Fibroblast of lung (primary cell): Measurements from ENCODE around the gene TBL3. TPM values are rescaled to one million over a fixed set of nuclear protein-coding genes. Genes with fewer than 3 reads are reported as not detected.

Experiments
- DNase-seq, 2 donors: peaks; one replicate each; pipeline versions ENCODE4 v3.0.0 to v3.0.0-alpha.2; 2010; ENCODE audit warnings: low read depth in 2 of 2
- H2AFZ ChIP-seq: 2 replicates; pipeline ENCODE4 v1.5.1; 2012; ENCODE audit warnings: low read length, control low read depth, inconsistent platforms
- H3K27ac ChIP-seq: 2 replicates; pipeline ENCODE4 v1.5.1; 2011; ENCODE audit warnings: low read length, control low read depth; ENCODE audit not compliant: insufficient read depth
- H3K27me3 ChIP-seq: 2 replicates; pipeline ENCODE4 v1.5.1; 2011; ENCODE audit warnings: mild to moderate bottlenecking, low read length; ENCODE audit not compliant: control insufficient read depth, insufficient read depth
- H3K36me3 ChIP-seq: 2 replicates; pipeline ENCODE4 v1.5.1; 2011; ENCODE audit warnings: low read length; ENCODE audit not compliant: control insufficient read depth, insufficient read depth
- H3K4me1 ChIP-seq: 2 replicates; pipeline ENCODE4 v1.5.1; 2011; ENCODE audit warnings: low read length; ENCODE audit not compliant: control insufficient read depth, insufficient read depth; ENCODE audit errors: extremely low read depth
- H3K4me2 ChIP-seq: 2 replicates; pipeline ENCODE4 v1.5.1; 2011; ENCODE audit warnings: low read length, control low read depth; ENCODE audit not compliant: insufficient read depth; ENCODE audit errors: extremely low read depth
- H3K4me3 ChIP-seq, 4 experiments: fragments of 200-600 bp in 1 of 4; sonication (generic) in 1 of 4; replicated peaks in 1 of 4; 2 replicates each; pipeline ENCODE4 v1.5.1; 2011 to 2016; ENCODE audit warnings: low read length in 4 of 4, low read depth in 3 of 4, mild to moderate bottlenecking in 3 of 4, control low read depth in 2 of 4, inconsistent platforms in 1 of 4, mixed read lengths in 1 of 4; ENCODE audit not compliant: insufficient read depth in 1 of 4; ENCODE audit errors: control extremely low read depth in 1 of 4
- H3K79me2 ChIP-seq: 2 replicates; pipeline ENCODE4 v1.5.1; 2012; ENCODE audit warnings: mild to moderate bottlenecking, low read length, inconsistent platforms; ENCODE audit not compliant: control insufficient read depth, insufficient read depth
- H3K9ac ChIP-seq: 2 replicates; pipeline ENCODE4 v1.5.1; 2011; ENCODE audit warnings: mild to moderate bottlenecking, low read length, control low read depth; ENCODE audit not compliant: insufficient read depth
- H3K9me3 ChIP-seq: 2 replicates; pipeline ENCODE4 v1.5.1; 2012; ENCODE audit warnings: low read depth, low read length; ENCODE audit not compliant: control insufficient read depth, insufficient read depth
- H4K20me1 ChIP-seq: 2 replicates; pipeline ENCODE4 v1.5.1; 2011; ENCODE audit warnings: low read length; ENCODE audit not compliant: control insufficient read depth, insufficient read depth; ENCODE audit errors: extremely low read depth
- CTCF ChIP-seq, 2 donors: IDR thresholded peaks in 1 of 2; conservative IDR thresholded peaks in 1 of 2; 1 replicate in 1 of 2; 2 replicates in 1 of 2; pipeline ENCODE4 v1.5.1; 2011 to 2012; ENCODE audit warnings: low read length in 2 of 2, control low read depth in 1 of 2, inconsistent platforms in 1 of 2, low read depth in 1 of 2, mild to moderate bottlenecking in 1 of 2
- EZH2 ChIP-seq: IDR thresholded peaks from 2 replicates; pipeline ENCODE4 v1.5.1; 2012; ENCODE audit warnings: low read length, control low read depth, mild to moderate bottlenecking; ENCODE audit errors: missing control alignments
- polyA plus RNA-seq, 2 donors: library from polyadenylated mRNA; depleted of rRNA in 1 of 2; stranded (reverse) in 1 of 2; unstranded in 1 of 2; fragments of >200 nt; gene quantifications; 2 replicates each; pipeline ENCODE4 v1.2.1, GENCODE V29; 2011 to 2012; ENCODE audit warnings: missing spikeins in 1 of 2
- total RNA-seq: library from RNA; depleted of rRNA; stranded (reverse); fragments of >200 nt; gene quantifications from 2 replicates; pipeline ENCODE4 v1.2.1, GENCODE V29; 2014

The TBL3 gene
- total and polyA plus RNA-seq, 2 donors (not counting 1 experiment from before 2014, with no cell fraction given) = 14.6 to 20.0 TPM

- Histone ChIP-seq H3K4me1 (peaks cover 16% of the 10 kb centered on the region), H3K79me2 (peaks cover 11% of the 10 kb centered on the region), H4K20me1 (no peaks in the 10 kb centered on the region), H3K27ac (no peak within 1 kb of the TSS), H3K27me3 (peaks cover 21% of the 10 kb centered on the region), H3K36me3 (peaks cover 14% of the 10 kb centered on the region), H2AFZ (no peak within 1 kb of the TSS), H3K4me3 (peak within 1 kb of the TSS in 3 of 4 experiments; percentile 21 to 39 (median 37)), H3K4me2 (peak within 1 kb of the TSS; percentile 51), H3K9me3 (no peaks in the 10 kb centered on the region), H3K9ac (no peak within 1 kb of the TSS)
- TF ChIP-seq CTCF (conservative IDR thresholded peaks at IDR 0.05 in 1 of 2, IDR thresholded peaks at IDR 0.05 in 1 of 2; ENCODE audit: low read depth in 1 of 2, low read length in 2 of 2) = no peak
- TF ChIP-seq EZH2 = peak; percentile 61
- DNase-seq = no peak
Measured at GRCh38 chr16:1989209-1990100, 17.6 kb downstream of the TBL3 start, which contains the start of gene SYNGR3. TSS of gene SYNGR3 (plus strand) at chr16:1989970. CDS start at chr16:1990103, 133 bp downstream.

- DNase-seq = no peak
- H3K4me3 ChIP-seq = peak overlapping the region in 1 of 4 experiments; percentile 37
Measured at GRCh38 chr16:1990101-1990350, 18.2 kb downstream of the TBL3 start.

More at GRCh38 chr16:1990101-1990350, 18.2 kb downstream of the TBL3 start:
- no peak for TF ChIP-seq CTCF (conservative IDR thresholded peaks at IDR 0.05 in 1 of 2, IDR thresholded peaks at IDR 0.05 in 1 of 2; ENCODE audit: low read depth in 1 of 2, low read length in 2 of 2)
- no peak for TF ChIP-seq EZH2
- H3K27ac ChIP-seq = no peak overlapping the region
- peaks cover 14% of the 10 kb centered on the region for H3K36me3 ChIP-seq
- no peaks in the 10 kb centered on the region for H4K20me1 ChIP-seq
- no peak overlapping the region for H2AFZ ChIP-seq
- no peak overlapping the region for H3K9ac ChIP-seq
- peaks cover 8% of the 10 kb centered on the region for H3K79me2 ChIP-seq
- H3K4me2 ChIP-seq = no peak overlapping the region
- H3K9me3 ChIP-seq = no peaks in the 10 kb centered on the region
- peaks cover 21% of the 10 kb centered on the region for H3K27me3 ChIP-seq
- peaks cover 12% of the 10 kb centered on the region for H3K4me1 ChIP-seq
